Gastroesophageal sphincter (tissue), 3 donors: ENCODE measurements around the gene DNAH9.

Source experiments
- EP300 ChIP-seq: sonication (generic); formaldehyde crosslinking; IDR thresholded peaks from one replicate; pipeline ENCODE4 v1.6.1; 2017; ENCODE audit warnings: antibody characterized with exemption, mild to moderate bottlenecking
- POLR2AphosphoS5 ChIP-seq: sonication (generic); formaldehyde crosslinking; IDR thresholded peaks from one replicate; pipeline ENCODE4 v1.6.1; 2017; ENCODE audit warnings: antibody characterized with exemption
- TF ChIP-seq, protein P1 (sequence below), 4 experiments: fragments of 200-600 bp in 2 of 4; fragments of 450-650 bp in 2 of 4; sonication (generic) in 1 of 4; IDR thresholded peaks; one replicate each; pipeline ENCODE4 v1.5.1; 2017 to 2019; ENCODE audit warnings: antibody characterized with exemption in 4 of 4, mild to moderate bottlenecking in 2 of 4, moderate library complexity in 2 of 4

DNA sequence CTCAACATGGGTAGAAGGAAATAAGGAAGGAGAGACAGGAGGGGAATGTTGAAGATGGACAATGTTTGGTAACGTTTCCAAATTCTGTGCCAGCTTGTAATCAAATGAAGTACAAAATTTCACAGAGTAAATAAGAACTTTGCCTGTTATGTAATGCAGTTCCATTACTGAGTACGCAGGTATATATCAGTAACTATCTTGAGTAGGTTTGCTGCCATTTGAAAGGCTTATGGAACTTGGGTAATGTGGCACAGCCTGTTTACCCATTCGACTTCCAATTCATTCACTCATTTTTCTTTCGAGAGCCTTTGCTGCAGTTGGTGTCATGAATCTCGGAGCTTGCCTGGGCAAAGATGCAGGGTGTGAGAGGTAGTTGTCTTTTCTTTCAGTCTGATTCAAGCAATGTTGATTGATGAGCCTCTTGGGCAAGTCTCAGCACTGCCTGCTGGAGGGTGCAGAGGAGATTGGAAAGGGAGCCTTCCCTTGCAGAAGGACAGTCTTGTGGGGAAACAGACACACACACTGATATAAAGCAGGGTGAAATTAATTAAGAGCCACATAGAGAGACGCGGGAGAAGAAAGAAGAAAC lies 345.6 kb downstream of the DNAH9 start:
- TF ChIP-seq, protein P1, sequence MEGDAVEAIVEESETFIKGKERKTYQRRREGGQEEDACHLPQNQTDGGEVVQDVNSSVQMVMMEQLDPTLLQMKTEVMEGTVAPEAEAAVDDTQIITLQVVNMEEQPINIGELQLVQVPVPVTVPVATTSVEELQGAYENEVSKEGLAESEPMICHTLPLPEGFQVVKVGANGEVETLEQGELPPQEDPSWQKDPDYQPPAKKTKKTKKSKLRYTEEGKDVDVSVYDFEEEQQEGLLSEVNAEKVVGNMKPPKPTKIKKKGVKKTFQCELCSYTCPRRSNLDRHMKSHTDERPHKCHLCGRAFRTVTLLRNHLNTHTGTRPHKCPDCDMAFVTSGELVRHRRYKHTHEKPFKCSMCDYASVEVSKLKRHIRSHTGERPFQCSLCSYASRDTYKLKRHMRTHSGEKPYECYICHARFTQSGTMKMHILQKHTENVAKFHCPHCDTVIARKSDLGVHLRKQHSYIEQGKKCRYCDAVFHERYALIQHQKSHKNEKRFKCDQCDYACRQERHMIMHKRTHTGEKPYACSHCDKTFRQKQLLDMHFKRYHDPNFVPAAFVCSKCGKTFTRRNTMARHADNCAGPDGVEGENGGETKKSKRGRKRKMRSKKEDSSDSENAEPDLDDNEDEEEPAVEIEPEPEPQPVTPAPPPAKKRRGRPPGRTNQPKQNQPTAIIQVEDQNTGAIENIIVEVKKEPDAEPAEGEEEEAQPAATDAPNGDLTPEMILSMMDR (IDR thresholded peaks at IDR 0.05), result no peak
- TF ChIP-seq EP300, result no peak
- no peak for TF ChIP-seq POLR2AphosphoS5
